Astrocyte of the cerebellum (primary cell): ENCODE results near the gene GRWD1.

Source experiments
- DNase-seq: peaks from one replicate; pipeline ENCODE4 v3.0.0-alpha.2; 2011; ENCODE audit warnings: low read depth
- H3K4me3 ChIP-seq: 2 replicates; pipeline ENCODE4 v1.5.1; 2011; ENCODE audit warnings: mild to moderate bottlenecking, low read depth, low read length, moderate library complexity
- in situ Hi-C: cut with HindIII; loops from 2 replicates; pipeline ENCODE4 v1.10.0; 2017; ENCODE audit warnings: low sequenced_read_pairs
- TF ChIP-seq, protein P1 (sequence below): IDR thresholded peaks from 2 replicates; pipeline ENCODE4 v1.5.1; 2012; ENCODE audit warnings: low read length, low read depth, moderate library complexity, mild to moderate bottlenecking; ENCODE audit errors: missing control alignments

GRWD1 gene

DNA sequence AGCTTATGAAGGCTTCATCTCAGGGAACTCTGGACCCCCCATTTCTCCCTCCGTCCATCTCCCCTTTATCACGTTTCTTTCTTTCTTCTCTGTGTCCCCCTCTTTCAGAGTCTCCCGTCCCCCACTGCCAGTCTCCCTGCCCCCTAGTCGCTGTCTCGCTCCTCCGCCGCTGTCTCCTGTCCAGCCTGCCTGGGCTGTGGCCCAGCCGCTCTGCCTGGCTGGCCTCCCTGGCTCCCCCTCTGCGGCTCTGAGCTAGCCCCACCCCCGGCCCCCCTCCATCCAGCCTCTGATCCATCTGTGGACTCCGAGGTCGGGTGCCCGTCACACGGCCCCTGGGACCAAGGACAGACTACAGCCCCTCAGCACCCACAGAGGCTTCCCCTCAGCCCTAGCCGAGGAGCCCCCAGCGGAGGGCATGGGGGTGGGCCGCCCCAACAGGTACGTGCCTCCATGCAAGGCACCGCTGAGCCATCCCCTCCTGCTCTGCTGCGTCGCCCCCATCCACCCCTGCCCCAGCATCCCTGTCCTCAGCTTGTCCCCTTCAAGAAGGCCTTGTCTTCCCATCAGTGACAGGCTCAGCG is 8.5 kb downstream of the GRWD1 start:
- no peak for DNase-seq
- H3K4me3 ChIP-seq: no peak overlapping the region
- TF ChIP-seq, protein P1, sequence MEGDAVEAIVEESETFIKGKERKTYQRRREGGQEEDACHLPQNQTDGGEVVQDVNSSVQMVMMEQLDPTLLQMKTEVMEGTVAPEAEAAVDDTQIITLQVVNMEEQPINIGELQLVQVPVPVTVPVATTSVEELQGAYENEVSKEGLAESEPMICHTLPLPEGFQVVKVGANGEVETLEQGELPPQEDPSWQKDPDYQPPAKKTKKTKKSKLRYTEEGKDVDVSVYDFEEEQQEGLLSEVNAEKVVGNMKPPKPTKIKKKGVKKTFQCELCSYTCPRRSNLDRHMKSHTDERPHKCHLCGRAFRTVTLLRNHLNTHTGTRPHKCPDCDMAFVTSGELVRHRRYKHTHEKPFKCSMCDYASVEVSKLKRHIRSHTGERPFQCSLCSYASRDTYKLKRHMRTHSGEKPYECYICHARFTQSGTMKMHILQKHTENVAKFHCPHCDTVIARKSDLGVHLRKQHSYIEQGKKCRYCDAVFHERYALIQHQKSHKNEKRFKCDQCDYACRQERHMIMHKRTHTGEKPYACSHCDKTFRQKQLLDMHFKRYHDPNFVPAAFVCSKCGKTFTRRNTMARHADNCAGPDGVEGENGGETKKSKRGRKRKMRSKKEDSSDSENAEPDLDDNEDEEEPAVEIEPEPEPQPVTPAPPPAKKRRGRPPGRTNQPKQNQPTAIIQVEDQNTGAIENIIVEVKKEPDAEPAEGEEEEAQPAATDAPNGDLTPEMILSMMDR: no peak
- in situ Hi-C loops: no loop called here

DNA sequence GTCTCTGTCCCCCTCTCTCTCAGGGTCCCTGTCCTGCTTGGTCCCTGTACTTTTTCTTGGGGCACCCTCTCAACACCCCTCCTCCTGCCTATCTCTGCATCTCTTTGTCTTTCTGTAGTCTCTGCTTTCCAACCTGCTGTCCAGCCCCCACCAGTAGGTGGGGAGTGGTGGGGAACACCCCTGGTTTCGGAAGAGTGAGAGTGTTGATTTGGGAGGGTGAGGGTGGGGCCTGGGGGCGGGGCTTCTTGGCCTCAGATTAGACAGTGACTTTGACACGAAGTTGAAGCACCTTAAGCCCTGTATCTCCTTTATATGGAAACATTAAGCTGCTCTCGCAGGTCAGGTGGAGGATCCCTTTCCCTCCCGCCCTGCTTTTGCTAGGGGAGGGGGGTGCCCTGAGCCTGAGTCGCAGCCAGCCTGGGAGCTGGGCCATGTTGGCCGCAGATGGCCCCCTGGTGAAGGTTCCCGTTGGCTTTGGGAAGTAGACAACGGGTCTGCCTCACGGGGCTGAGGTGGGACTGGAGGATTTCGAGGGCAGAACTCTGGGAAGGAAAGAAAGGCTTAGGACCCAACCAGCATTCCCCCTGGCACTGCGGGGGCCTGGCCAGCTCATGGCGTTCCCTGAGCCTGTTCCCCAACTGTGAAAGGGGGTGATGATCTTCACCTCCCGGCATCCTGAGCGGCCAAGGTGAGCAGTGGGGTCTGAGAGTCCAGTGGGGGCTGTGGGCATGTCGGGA is 9.6 kb downstream of the GRWD1 start, which contains the start of gene KCNJ14:
Gene KCNJ14 (plus strand): TSS at position 404 of the 737 bp plus-strand sequence. CDS start 6,151 bp downstream, outside the sequence.
- no peak for DNase-seq
- TF ChIP-seq, protein P1: no peak
- in situ Hi-C loops: no loop called here
- H3K4me3 ChIP-seq: no peak within 1 kb of the TSS

DNA sequence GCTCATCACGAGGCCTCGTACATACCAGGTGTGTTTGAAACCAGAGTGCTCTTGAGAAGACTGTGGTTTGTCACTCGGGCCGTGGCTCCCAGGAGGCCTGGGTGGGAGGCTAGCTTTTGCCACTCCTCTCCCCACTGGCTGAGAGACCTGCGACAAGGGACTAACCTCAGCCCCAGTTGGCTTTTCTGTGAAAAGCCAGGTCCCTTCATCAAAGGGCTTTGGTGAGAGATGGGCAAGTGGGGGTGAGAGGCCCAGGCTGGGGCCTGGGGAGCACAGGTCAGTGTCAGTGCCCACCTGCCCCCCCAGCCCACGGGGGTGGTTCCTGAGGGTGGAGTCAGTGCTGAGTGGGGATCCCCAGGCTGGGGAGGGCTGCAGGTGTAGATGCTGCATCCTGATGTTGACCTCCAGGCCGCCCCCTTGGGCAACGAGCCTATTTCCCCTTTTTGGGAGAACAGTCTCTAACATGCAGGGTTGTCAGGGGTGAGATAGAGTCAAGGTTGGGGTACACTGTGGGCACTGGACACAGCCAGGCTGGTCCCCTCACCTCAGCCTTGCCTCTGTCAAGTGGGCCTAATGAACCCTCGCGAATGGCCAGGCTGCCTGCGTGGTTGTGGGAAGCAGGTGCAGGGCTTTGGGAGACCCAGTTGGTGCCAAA is 10.3 kb downstream of the GRWD1 start:
- H3K4me3 ChIP-seq: no peak overlapping the region
- in situ Hi-C loops: no loop called here
- TF ChIP-seq, protein P1: no peak
- DNase-seq: no peak

GRCh38 chr19:48456864-48457263 is 11.1 kb downstream of the GRWD1 start:
- TF ChIP-seq, protein P1: no peak
- no peak overlapping the region for H3K4me3 ChIP-seq
- DNase-seq: no peak
- in situ Hi-C loops: no loop called here

- in situ Hi-C loops: no loop called here
- DNase-seq: no peak
- TF ChIP-seq, protein P1: no peak
- H3K4me3 ChIP-seq: no peak overlapping the region
Measured at GRCh38 chr19:48458016-48458415, 12.2 kb downstream of the GRWD1 start.

- in situ Hi-C loops: no loop called here
- TF ChIP-seq, protein P1: no peak
Measured at GRCh38 chr19:48461651-48461981, 15.8 kb downstream of the GRWD1 start.

More at GRCh38 chr19:48461651-48461981, 15.8 kb downstream of the GRWD1 start:
- no peak overlapping the region for H3K4me3 ChIP-seq
- no peak for DNase-seq
